Upper lobe of left lung (tissue), 4 donors: ENCODE measurements around the gene MRPL42.

Experiments used
- CTCF ChIP-seq, 6 experiments: fragments of 450-650 bp in 4 of 6; fragments of 200-600 bp in 2 of 6; sonication (generic) in 2 of 6; IDR thresholded peaks; one replicate each; pipeline ENCODE4 v1.5.1; 2016 to 2019; ENCODE audit warnings: antibody characterized with exemption in 6 of 6
- POLR2AphosphoS5 ChIP-seq, 2 donors: sonication (generic); formaldehyde crosslinking; IDR thresholded peaks; one replicate each; pipeline ENCODE4 v1.5.1; 2017; ENCODE audit warnings: antibody characterized with exemption in 2 of 2

GRCh38 chr12:93438266-93439050, 28.9 kb upstream of the MRPL42 start:
- TF ChIP-seq CTCF (IDR thresholded peaks at IDR 0.05) (no peak), POLR2AphosphoS5 (IDR thresholded peaks at IDR 0.05) (no peak)
